Measurements from ENCODE around the gene RNASEH2A. TPM values are rescaled to one million over a fixed set of nuclear protein-coding genes. Genes with fewer than 3 reads are reported as not detected.

RNASEH2A gene
- total and polyA plus RNA-seq, 2 of the 13 experiments (the other 11 are each of a cell fraction or from before 2014, with no cell fraction given), result 25.1 to 35.8 TPM

Small RNA genes within 50 kb of the gene (microRNA-seq; reads per million reads assigned to microRNA genes)
- gene MIR5684, result not detected
- gene MIR6794, result not detected

Small RNA genes within 50 kb of the gene (small RNA-seq; reads per million reads assigned to genes)
- gene MIR5684 (ENCODE audit: insufficient read depth in 2 of 3, insufficient read length in 3 of 3, low read depth in 2 of 3, low replicate concordance in 1 of 3) (0 reads per million in 3 experiments), gene MIR6794 (ENCODE audit: insufficient read depth in 2 of 3, insufficient read length in 3 of 3, low read depth in 2 of 3, low replicate concordance in 1 of 3) (0 reads per million in 3 experiments)

Other genes starting within 250 kb of the RNASEH2A start
- gene ZNF490, start 195.8 kb upstream of the RNASEH2A start, total RNA-seq (2016; rRNA removed; fragmentation: Illumina TruSeq; extraction: Trizol), result 2.9 and 5.2 TPM in 2 replicates
- gene ZNF490, start 195.8 kb upstream of the RNASEH2A start, polyA plus RNA-seq (2011; rRNA removed), result 1.2 and 1.3 TPM in 2 replicates
- 17.4 and 21.3 TPM in 2 replicates for gene ZNF791, start 195.7 kb upstream of the RNASEH2A start, total RNA-seq (2016; rRNA removed; fragmentation: Illumina TruSeq; extraction: Trizol)
- gene ZNF791, start 195.7 kb upstream of the RNASEH2A start, polyA plus RNA-seq (2011; rRNA removed), result 10.1 and 12.8 TPM in 2 replicates
- 10.8 and 23.8 TPM in 2 replicates for gene MAN2B1, start 139.8 kb upstream of the RNASEH2A start, total RNA-seq (2016; rRNA removed; fragmentation: Illumina TruSeq; extraction: Trizol)
- 23.6 and 31.8 TPM in 2 replicates for gene MAN2B1, start 139.8 kb upstream of the RNASEH2A start, polyA plus RNA-seq (2011; rRNA removed)
- 9.9 and 10.7 TPM in 2 replicates for gene WDR83, start 139.8 kb upstream of the RNASEH2A start, total RNA-seq (2016; rRNA removed; fragmentation: Illumina TruSeq; extraction: Trizol)
- 4.5 and 5.4 TPM in 2 replicates for gene WDR83, start 139.8 kb upstream of the RNASEH2A start, polyA plus RNA-seq (2011; rRNA removed)
- 34.8 and 43.3 TPM in 2 replicates for gene DHPS, start 124.7 kb upstream of the RNASEH2A start, total RNA-seq (2016; rRNA removed; fragmentation: Illumina TruSeq; extraction: Trizol)
- 84.3 and 84.6 TPM in 2 replicates for gene DHPS, start 124.7 kb upstream of the RNASEH2A start, polyA plus RNA-seq (2011; rRNA removed)
- gene GNG14, start 118.6 kb upstream of the RNASEH2A start, total RNA-seq (2016; rRNA removed; fragmentation: Illumina TruSeq; extraction: Trizol), result not detected in 2 replicates
- not detected in 2 replicates for gene GNG14, start 118.6 kb upstream of the RNASEH2A start, polyA plus RNA-seq (2011; rRNA removed)
- gene FBXW9, start 110.0 kb upstream of the RNASEH2A start, total RNA-seq (2016; rRNA removed; fragmentation: Illumina TruSeq; extraction: Trizol), result 4.6 and 6.1 TPM in 2 replicates
- gene FBXW9, start 110.0 kb upstream of the RNASEH2A start, polyA plus RNA-seq (2011; rRNA removed), result 5.7 and 7.0 TPM in 2 replicates
- gene TNPO2, start 82.7 kb upstream of the RNASEH2A start, total RNA-seq (2016; rRNA removed; fragmentation: Illumina TruSeq; extraction: Trizol), result 31.7 and 33.6 TPM in 2 replicates
- gene TNPO2, start 82.7 kb upstream of the RNASEH2A start, polyA plus RNA-seq (2011; rRNA removed), result 61.0 and 76.1 TPM in 2 replicates
- 159 and 179 TPM in 2 replicates for gene TRIR, start 71.9 kb upstream of the RNASEH2A start, total RNA-seq (2016; rRNA removed; fragmentation: Illumina TruSeq; extraction: Trizol)
- gene TRIR, start 71.9 kb upstream of the RNASEH2A start, polyA plus RNA-seq (2011; rRNA removed), result 160 and 166 TPM in 2 replicates
- gene GET3, start 69.1 kb upstream of the RNASEH2A start, total RNA-seq (2016; rRNA removed; fragmentation: Illumina TruSeq; extraction: Trizol), result 51.5 and 57.7 TPM in 2 replicates
- 59.4 and 67.5 TPM in 2 replicates for gene GET3, start 69.1 kb upstream of the RNASEH2A start, polyA plus RNA-seq (2011; rRNA removed)
- not detected in 2 replicates for gene BEST2, start 54.8 kb upstream of the RNASEH2A start, total RNA-seq (2016; rRNA removed; fragmentation: Illumina TruSeq; extraction: Trizol)
- not detected in 2 replicates for gene BEST2, start 54.8 kb upstream of the RNASEH2A start, polyA plus RNA-seq (2011; rRNA removed)
- gene HOOK2, start 31.0 kb upstream of the RNASEH2A start, total RNA-seq (2016; rRNA removed; fragmentation: Illumina TruSeq; extraction: Trizol), result 7.3 and 12.9 TPM in 2 replicates
- 9.2 and 11.1 TPM in 2 replicates for gene HOOK2, start 31.0 kb upstream of the RNASEH2A start, polyA plus RNA-seq (2011; rRNA removed)
- gene JUNB, start 15.1 kb upstream of the RNASEH2A start, total RNA-seq (2016; rRNA removed; fragmentation: Illumina TruSeq; extraction: Trizol), result 4.9 and 7.7 TPM in 2 replicates
- 8.2 and 15.9 TPM in 2 replicates for gene JUNB, start 15.1 kb upstream of the RNASEH2A start, polyA plus RNA-seq (2011; rRNA removed)
- 381 and 425 TPM in 2 replicates for gene PRDX2, start 4.8 kb upstream of the RNASEH2A start, total RNA-seq (2016; rRNA removed; fragmentation: Illumina TruSeq; extraction: Trizol)
- gene PRDX2, start 4.8 kb upstream of the RNASEH2A start, polyA plus RNA-seq (2011; rRNA removed), result 218 and 238 TPM in 2 replicates
- gene THSD8, start 4.5 kb upstream of the RNASEH2A start, total RNA-seq (2016; rRNA removed; fragmentation: Illumina TruSeq; extraction: Trizol), result 14.9 and 23.5 TPM in 2 replicates
- 4.8 and 5.2 TPM in 2 replicates for gene THSD8, start 4.5 kb upstream of the RNASEH2A start, polyA plus RNA-seq (2011; rRNA removed)
- gene RTBDN, start 28.0 kb downstream of the RNASEH2A start, total RNA-seq (2016; rRNA removed; fragmentation: Illumina TruSeq; extraction: Trizol), result 0.27 TPM in 1 of 2 replicates, not detected in the other
- gene RTBDN, start 28.0 kb downstream of the RNASEH2A start, polyA plus RNA-seq (2011; rRNA removed), result 0.35 and 0.48 TPM in 2 replicates
- gene MAST1, start 31.9 kb downstream of the RNASEH2A start, total RNA-seq (2016; rRNA removed; fragmentation: Illumina TruSeq; extraction: Trizol), result 0.27 and 0.73 TPM in 2 replicates
- 4.7 and 5.6 TPM in 2 replicates for gene MAST1, start 31.9 kb downstream of the RNASEH2A start, polyA plus RNA-seq (2011; rRNA removed)
- 3.4 and 7.5 TPM in 2 replicates for gene DNASE2, start 74.9 kb downstream of the RNASEH2A start, total RNA-seq (2016; rRNA removed; fragmentation: Illumina TruSeq; extraction: Trizol)
- 16.2 and 19.0 TPM in 2 replicates for gene DNASE2, start 74.9 kb downstream of the RNASEH2A start, polyA plus RNA-seq (2011; rRNA removed)
- gene KLF1, start 80.6 kb downstream of the RNASEH2A start, total RNA-seq (2016; rRNA removed; fragmentation: Illumina TruSeq; extraction: Trizol), result not detected in 2 replicates
- not detected in 2 replicates for gene KLF1, start 80.6 kb downstream of the RNASEH2A start, polyA plus RNA-seq (2011; rRNA removed)
- gene GCDH, start 84.6 kb downstream of the RNASEH2A start, total RNA-seq (2016; rRNA removed; fragmentation: Illumina TruSeq; extraction: Trizol), result 35.0 and 38.0 TPM in 2 replicates
- gene GCDH, start 84.6 kb downstream of the RNASEH2A start, polyA plus RNA-seq (2011; rRNA removed), result 15.1 and 16.4 TPM in 2 replicates
- 0.09 TPM in 1 of 2 replicates, not detected in the other for gene SYCE2, start 112.7 kb downstream of the RNASEH2A start, total RNA-seq (2016; rRNA removed; fragmentation: Illumina TruSeq; extraction: Trizol)
- gene SYCE2, start 112.7 kb downstream of the RNASEH2A start, polyA plus RNA-seq (2011; rRNA removed), result 0.25 and 0.40 TPM in 2 replicates
- gene FARSA, start 127.1 kb downstream of the RNASEH2A start, total RNA-seq (2016; rRNA removed; fragmentation: Illumina TruSeq; extraction: Trizol), result 68.0 and 72.0 TPM in 2 replicates
- gene FARSA, start 127.1 kb downstream of the RNASEH2A start, polyA plus RNA-seq (2011; rRNA removed), result 25.9 and 37.0 TPM in 2 replicates
- gene CALR, start 132.0 kb downstream of the RNASEH2A start, total RNA-seq (2016; rRNA removed; fragmentation: Illumina TruSeq; extraction: Trizol), result 420 and 898 TPM in 2 replicates
- 842 and 934 TPM in 2 replicates for gene CALR, start 132.0 kb downstream of the RNASEH2A start, polyA plus RNA-seq (2011; rRNA removed)
- gene RAD23A, start 139.3 kb downstream of the RNASEH2A start, total RNA-seq (2016; rRNA removed; fragmentation: Illumina TruSeq; extraction: Trizol), result 34.6 and 42.5 TPM in 2 replicates
- gene RAD23A, start 139.3 kb downstream of the RNASEH2A start, polyA plus RNA-seq (2011; rRNA removed), result 50.3 and 54.2 TPM in 2 replicates
- 24.6 and 37.4 TPM in 2 replicates for gene GADD45GIP1, start 150.6 kb downstream of the RNASEH2A start, total RNA-seq (2016; rRNA removed; fragmentation: Illumina TruSeq; extraction: Trizol)
- gene GADD45GIP1, start 150.6 kb downstream of the RNASEH2A start, polyA plus RNA-seq (2011; rRNA removed), result 30.7 and 31.9 TPM in 2 replicates
- not detected in 2 replicates for gene DAND5, start 163.0 kb downstream of the RNASEH2A start, total RNA-seq (2016; rRNA removed; fragmentation: Illumina TruSeq; extraction: Trizol)
- 0.04 TPM in 1 of 2 replicates, not detected in the other for gene DAND5, start 163.0 kb downstream of the RNASEH2A start, polyA plus RNA-seq (2011; rRNA removed)
- 5.4 and 5.6 TPM in 2 replicates for gene NFIX, start 188.9 kb downstream of the RNASEH2A start, total RNA-seq (2016; rRNA removed; fragmentation: Illumina TruSeq; extraction: Trizol)
- gene NFIX, start 188.9 kb downstream of the RNASEH2A start, polyA plus RNA-seq (2011; rRNA removed), result 3.0 and 3.4 TPM in 2 replicates